Measurements from ENCODE around the gene AIG1. TPM values are rescaled to one million over a fixed set of nuclear protein-coding genes. Genes with fewer than 3 reads are reported as not detected.
"Not testable (repeated sequence)": the region's sequence is repeated elsewhere in the genome, so short reads cannot be mapped to it uniquely, and the experiment has no call there.

The AIG1 gene
- total RNA-seq, 4 donors from 2014 or later = 18.1 to 47.3 (median 22.9) TPM

DNA sequence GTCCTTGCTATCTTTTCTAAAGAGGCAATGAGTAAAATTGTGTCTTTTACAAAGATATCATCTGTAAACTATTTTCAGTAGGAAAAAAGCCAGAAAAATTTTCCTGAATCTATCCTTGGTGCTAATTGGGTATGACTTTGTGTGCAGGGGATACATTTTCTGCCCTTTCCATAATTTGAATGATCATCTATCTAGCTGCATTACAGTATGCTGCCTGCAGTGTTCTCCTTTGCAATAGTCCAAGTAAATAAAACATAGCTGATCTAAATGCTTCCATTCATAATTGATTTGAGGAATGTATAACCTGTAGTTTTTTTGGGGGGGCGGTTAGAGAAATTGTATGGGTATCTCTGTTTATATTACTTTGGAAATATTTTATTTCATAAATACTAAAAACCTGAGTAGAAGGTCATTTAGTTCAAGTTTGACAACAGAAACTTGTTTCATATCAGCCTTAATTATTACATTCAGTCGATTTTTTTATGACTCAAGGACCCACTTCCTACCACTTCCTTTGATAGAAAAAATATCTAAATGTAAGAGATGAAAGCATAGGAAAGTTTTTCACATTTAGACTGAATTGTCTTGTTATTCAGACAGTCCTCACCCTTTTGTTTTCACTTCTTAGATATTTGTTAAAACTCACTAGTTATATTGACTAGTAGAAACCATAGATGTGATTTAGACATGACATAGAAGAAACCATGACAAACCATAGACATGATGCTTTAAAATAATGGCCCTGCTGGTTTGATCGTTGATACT, 75.3 kb downstream of the AIG1 start:
- TF ChIP-seq, protein P1, sequence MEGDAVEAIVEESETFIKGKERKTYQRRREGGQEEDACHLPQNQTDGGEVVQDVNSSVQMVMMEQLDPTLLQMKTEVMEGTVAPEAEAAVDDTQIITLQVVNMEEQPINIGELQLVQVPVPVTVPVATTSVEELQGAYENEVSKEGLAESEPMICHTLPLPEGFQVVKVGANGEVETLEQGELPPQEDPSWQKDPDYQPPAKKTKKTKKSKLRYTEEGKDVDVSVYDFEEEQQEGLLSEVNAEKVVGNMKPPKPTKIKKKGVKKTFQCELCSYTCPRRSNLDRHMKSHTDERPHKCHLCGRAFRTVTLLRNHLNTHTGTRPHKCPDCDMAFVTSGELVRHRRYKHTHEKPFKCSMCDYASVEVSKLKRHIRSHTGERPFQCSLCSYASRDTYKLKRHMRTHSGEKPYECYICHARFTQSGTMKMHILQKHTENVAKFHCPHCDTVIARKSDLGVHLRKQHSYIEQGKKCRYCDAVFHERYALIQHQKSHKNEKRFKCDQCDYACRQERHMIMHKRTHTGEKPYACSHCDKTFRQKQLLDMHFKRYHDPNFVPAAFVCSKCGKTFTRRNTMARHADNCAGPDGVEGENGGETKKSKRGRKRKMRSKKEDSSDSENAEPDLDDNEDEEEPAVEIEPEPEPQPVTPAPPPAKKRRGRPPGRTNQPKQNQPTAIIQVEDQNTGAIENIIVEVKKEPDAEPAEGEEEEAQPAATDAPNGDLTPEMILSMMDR (IDR thresholded peaks at IDR 0.05) = no peak
- DNase-seq (ENCODE audit: low spot score) = no peak
- no peak for ATAC-seq (ENCODE audit: low FRiP score)

DNA sequence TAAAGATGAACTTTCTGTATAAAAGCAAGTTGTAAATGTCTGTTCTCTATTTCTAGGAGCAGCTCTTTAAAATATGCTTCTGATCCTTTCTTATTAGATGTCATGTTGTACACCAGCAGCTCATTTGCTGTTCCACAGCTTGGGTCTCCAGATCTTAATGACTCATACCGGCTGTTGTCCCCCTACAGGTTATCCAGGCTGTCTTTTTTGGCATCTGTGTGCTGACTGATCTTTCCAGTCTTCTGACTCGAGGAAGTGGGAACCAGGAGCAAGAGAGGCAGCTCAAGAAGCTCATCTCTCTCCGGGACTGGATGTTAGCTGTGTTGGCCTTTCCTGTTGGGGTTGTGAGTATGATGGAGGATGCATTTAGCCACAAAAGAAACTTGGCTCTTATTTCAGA, 76.0 kb downstream of the AIG1 start:
- TF ChIP-seq, protein P1 (IDR thresholded peaks at IDR 0.05) = no peak
- DNase-seq (ENCODE audit: low spot score) = no peak
- no peak for ATAC-seq (ENCODE audit: low FRiP score)

DNA sequence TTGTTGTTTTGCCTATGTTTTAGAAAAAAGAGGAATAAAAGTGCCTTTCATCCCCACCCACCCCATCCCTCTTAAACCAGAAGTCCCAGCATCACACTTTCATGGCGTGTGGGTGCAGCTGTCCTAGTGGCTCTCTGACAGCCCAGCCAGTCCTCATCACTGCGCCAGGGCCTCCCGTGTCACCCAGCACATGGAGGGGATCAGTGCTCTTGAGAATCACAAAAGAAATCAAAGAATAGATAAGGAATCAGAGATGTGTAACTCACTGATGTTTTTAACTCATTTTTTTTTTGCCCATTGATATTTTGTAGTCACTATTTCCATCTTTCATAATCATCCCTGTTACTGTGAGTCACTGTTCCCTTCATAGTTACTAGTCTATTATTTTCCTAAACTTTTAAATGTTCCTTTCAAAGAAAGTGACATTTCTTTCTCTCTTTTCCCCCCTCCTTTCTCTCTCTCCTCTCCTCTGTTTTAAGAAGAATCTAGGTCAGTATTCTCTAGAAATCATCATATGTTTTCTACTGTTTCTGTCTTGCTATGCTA, 78.6 kb downstream of the AIG1 start:
- DNase-seq (ENCODE audit: low spot score) (no peak), ATAC-seq (ENCODE audit: low FRiP score) (no peak)
- TF ChIP-seq, protein P1 (IDR thresholded peaks at IDR 0.05) = no peak

DNA sequence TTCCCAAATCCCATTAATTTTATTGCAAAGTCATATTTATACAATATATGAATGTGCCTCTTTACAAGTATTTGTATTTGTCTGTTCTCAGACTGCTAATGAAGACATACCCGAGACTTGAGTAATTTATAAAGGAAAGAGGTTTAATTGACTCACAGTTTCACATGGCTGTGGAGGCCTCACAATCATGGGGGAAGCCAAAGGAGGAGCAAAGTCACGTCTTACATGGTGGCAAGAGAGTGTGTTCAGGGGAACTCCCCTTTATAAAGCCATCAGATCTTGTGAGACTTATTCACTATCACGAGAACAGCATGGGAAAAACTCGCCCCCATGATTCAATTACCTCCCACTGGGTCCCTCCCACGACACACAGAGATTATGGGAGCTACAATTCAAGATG, 79.2 kb downstream of the AIG1 start:
- not testable (repeated sequence) for ATAC-seq (ENCODE audit: low FRiP score); DNase-seq (ENCODE audit: low spot score)

DNA sequence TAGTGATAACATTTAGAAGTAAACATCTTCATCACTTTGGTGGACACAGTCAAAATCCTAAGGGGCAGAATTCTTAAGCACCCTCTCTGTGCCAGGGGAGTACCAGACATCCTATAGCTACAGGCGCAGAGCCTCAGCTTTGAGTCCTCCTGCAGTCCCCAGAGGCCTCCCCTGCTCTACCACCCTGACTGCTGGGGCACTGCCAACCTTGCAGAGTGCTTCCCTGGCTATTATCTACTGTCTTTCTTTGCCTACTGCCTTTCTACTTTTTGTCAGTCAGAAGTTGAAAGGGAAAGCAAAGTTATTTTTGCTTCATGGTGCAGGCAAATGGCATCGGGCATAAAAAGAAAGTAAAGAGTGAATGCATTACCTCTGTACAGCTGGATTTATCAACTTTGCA, 80.1 kb downstream of the AIG1 start:
- DNase-seq (ENCODE audit: low spot score) (no peak), ATAC-seq (ENCODE audit: low FRiP score) (no peak)
- TF ChIP-seq, protein P1 (IDR thresholded peaks at IDR 0.05) = no peak

DNA sequence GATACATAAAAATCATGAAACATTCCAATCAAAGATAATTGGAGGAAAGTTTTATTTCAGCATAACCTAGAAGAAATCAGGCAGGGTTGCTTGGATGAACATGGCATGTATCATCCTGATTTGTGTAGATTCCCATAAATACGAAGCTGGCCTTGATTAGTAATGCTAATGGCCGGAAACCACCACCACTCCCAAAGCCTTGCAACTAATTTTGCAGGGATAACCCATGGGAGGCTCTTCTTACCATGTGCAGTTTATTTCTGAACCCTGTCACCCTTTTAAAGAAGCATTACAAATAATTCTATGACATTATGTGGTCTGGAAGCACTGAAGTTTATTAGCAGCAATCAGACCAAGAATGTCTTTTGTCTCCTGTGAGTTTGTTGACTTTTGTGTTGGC, 80.8 kb downstream of the AIG1 start:
- ATAC-seq (ENCODE audit: low FRiP score) (no peak), DNase-seq (ENCODE audit: low spot score) (no peak)
- TF ChIP-seq, protein P1 (IDR thresholded peaks at IDR 0.05) = no peak

DNA sequence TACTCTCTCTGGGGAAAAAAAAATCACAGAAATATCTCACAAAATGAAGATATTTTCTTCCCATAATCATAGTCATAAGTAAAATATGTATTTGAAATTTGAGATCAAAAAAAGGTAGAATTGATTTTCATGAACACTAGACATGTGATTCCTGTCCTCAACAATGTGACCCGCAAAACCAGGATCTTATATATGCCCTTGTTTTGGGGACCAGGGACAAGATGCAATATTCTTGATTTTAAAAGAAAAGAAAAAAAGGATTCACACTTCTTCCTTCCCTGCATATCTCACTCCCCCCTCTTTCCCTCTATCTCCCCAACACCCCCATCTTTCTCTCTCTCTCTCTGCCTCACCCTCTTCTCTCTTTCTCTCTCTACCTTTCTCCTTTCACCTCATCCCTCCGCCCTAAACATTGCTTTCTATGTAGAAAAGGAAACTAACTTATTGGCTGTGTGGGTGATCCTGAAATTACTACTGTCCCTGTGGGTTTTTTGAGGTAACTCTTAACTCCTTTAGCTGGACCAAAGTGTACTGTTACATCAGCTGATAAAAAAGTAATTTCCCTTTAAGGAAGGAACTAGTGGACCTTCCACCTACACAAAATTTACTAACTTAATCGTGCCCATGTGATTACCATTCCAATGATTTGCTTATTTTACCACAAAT, 85.6 kb downstream of the AIG1 start:
- no peak for ATAC-seq (ENCODE audit: low FRiP score)
- TF ChIP-seq, protein P1 (IDR thresholded peaks at IDR 0.05) = no peak
- DNase-seq (ENCODE audit: low spot score) = no peak

Data from omental fat pad (tissue), 4 donors.